Erythroblast (primary cell): ENCODE measurements around the gene KCNG1.
A peak's percentile ranks its signal among the peaks of the same experiment; 100 is the strongest.
"Not testable (repeated sequence)": the region's sequence is repeated elsewhere in the genome, so short reads cannot be mapped to it uniquely, and the experiment has no call there.

Experiments
- DNase-seq, 2 experiments: peaks; one replicate each; lab custom pipeline; 2025; lab: John Stamatoyannopoulos, UW
- GATA1 ChIP-seq: IDR thresholded peaks from 2 replicates; pipeline ENCODE4 v1.6.1; 2011; ENCODE audit warnings: low read depth, mild to moderate bottlenecking, control low read depth, low read length, moderate library complexity
- POLR2A ChIP-seq: IDR thresholded peaks from 2 replicates; pipeline ENCODE4 v1.6.1; 2011; ENCODE audit warnings: mild to moderate bottlenecking, low read length

Gene KCNG1

DNA sequence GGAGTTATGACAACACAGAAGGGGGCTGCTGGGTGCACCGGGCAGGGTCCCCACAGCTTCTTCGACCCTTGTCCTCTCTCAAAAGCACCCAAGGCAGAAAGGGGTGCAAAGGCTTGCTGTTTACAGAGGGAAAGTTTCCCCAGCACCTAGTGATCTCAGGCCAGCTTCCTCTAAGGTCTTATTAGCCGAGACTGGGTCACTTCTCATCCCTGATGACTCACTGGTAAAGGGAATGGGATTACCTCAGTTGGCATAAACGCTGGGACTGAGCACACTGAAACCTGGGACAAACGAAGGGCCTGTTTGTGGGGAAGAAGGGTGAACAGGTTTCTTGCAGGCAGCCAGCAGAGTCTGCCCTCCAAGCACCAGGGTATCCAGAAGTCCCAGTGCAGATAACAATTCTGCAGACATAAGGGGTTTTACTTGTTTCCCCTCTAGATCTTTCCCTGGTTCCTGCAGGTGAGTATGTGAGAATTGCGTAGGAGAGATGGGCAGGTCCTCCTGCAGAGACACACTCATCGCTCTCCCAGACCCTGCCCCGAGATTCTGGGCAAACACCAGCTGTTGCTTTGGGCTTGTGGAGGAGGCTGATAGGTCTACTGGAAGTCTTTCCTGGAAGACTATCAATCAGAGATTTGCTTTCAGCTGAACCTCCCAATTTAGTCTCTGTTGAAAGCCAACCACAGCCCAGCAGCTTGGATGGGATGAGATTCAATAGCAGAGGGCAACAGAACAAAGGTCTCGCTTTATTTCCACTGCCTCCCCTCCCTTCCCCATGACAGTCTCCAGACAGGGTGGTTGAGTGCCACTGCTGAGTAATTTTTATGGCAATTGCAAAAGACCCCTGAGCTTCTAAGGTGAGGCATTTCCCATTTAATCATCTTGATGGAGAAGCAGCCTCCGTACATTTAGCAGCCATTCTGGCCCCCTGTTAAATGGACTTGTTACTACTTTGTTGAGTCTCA is 25.7 kb downstream of the KCNG1 start:
- TF ChIP-seq GATA1 (no peak), POLR2A (no peak)
- no peak for DNase-seq

DNA sequence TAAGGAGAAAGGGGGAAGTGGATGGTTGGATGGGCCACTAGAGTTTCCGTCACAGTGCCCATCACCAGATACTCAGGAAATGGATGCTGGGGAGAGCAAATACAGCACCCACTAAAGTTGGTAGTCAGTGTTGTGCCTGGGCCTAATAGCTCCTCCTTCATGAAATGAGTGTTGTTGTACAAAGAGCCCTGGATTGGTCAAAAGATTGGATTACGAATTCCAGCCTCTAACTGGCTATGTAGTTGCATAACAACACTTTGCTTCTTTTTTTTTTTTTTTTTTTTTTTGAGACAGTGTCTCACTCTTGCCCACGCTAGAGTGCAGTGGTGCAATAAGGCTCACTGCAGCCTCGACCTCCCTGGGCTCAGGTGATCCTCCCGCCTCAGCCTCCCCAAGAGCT is 27.4 kb downstream of the KCNG1 start:
- no peak for TF ChIP-seq GATA1
- TF ChIP-seq POLR2A, result no peak
- DNase-seq, result no peak

DNA sequence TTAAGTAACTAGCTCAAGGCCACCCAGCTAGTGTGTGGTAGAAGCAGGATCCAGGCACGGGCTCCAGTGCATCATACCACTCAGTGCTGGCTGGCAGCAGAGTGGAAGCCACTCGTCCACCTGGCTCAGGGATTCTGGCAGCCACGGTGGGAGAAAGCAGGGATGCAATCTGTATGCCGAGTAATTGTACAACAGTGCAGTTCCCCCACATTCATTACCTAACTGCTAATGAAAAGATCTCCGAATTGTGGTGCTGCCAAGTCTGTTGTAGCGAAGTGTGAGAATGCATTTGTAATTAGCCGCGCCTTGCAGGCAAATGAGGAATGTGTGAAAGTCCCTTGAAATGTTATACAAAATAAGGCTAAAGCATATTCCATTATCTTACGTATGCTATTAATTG is 29.0 kb downstream of the KCNG1 start:
- TF ChIP-seq POLR2A (no peak), GATA1 (no peak)
- no peak for DNase-seq

DNA sequence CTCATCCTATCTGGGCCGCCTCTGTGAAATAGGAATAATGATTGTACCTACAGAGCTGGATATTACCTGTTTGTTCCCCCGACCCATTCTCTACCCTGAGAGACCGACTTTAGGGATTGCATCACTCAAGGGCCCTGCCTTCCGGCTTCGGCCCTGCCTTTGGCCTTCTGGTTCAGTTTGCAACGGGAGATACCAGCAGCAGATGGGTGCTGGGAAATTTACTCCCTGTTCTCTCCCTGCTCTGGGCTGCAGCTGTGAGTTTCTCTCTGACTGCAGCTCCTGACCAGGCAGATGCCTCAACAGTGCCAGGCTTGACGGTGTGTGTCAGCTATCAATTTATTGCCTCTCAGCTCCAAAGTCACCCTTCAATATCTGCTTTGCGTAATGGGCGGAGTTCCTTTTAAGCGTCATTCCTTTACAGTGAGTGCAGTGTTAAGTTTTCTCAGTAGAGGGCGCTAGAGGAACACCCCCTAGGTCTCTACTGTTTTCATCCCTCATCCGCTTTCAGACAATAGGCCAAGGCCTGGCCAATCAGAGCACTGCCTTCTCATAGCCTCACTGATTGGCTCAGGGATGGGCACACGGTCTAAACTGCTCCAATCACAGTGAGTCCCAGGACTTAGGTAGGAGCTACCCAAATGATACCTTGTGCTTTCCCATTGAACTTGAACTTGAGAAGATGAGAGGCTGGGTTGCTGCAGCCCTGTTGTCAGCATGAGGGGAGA is 30.0 kb downstream of the KCNG1 start:
- peak; percentile 80 to 83 for DNase-seq
- TF ChIP-seq POLR2A (no peak), GATA1 (no peak)

DNA sequence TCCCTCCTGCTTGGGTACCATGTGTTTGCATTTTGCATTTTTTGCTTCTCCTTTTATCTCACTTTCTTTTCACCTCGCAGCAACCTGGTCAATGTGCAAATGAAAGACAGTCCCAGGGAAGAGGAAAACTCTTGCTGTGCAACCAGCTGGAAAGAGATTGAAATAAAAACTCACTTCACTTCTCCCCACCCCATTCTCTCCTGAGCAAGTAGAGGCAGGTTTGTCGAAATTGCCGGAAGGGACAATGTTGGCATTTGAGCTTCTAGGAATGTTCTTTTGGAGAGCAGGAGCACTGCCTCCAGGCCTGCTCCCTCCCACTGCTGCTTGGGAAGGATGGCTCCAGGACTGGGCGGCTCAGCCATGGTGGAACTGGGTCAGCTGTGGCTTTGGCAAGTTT is 30.6 kb downstream of the KCNG1 start:
- TF ChIP-seq POLR2A (no peak), GATA1 (no peak)
- no peak for DNase-seq

DNA sequence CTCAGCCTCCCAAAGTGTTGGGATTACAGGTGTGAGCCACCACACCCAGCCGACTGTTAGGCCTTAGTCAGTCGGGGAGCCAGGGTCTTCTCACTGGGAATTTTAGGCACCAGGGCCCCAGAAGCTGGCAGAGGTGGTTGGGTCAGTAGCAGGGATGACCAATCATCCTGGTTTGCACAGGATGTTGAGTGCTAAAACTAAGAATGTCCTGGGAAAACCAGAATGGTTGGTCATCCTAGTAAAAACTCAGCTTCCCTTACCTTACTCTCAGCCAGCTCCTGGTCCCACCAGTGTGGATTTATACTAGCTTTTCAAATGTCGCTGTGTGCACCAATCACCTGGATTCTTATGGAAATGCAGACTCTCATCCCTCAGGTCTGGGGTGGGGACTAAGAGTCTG is 31.8 kb downstream of the KCNG1 start:
- DNase-seq, result no peak

DNA sequence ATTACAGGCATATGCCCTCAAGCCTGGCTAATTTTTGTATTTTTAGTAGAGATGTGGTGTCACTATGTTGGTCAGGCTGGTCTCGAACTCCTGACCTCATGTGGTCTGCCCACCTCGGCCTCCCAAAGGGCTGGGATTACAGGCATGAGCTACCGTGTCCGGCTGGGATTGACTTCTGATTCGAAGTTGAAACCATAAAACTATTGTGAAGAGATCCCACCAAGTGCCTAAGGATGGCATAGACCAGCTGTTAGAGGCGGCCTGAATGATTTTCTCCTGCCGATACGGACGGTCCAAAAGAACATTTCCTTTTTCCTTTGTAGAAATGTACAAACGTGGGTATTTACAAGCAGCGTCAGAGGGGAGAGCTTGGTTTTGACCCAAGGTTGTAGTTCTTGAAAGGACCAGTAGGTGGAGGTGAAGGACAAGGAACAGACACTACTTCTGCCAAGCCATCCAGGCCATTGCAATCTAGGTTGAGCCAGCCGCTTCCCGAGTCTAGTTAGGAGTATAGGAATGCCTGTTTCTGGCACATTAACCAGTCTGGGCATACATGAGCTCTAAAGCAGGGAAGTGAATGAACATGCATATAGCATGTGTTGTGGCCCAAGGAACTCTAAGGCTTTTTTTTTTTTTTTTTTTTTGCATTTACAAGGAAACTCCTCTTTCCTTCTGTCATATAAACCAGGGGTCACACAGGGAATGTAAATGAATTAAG is 35.3 kb downstream of the KCNG1 start:
- TF ChIP-seq POLR2A, result no peak
- TF ChIP-seq GATA1, result no peak
- peak; percentile 71 to 86 for DNase-seq

More for the DNA sequence above, 31.8 kb downstream of the KCNG1 start:
- TF ChIP-seq POLR2A (no peak), GATA1 (no peak)

DNA sequence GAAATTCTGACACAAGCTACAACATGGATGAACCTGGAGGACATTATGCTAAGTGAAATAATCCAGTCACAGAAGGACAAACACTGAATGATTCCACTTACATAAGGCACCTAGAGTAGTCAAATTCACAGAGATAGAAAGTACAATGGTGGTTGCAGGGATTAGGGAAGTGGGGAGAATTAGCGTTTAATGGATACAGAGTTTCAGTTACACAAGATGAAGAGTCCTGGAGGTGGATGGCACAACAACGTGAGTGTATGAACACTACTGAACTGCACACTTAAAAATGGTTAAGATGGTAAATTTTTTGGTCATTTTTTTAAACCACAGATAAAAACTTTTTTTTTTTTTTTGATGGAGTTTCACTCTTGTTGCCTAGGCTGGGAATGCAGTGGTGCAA is 39.6 kb downstream of the KCNG1 start:
- no peak for DNase-seq
- TF ChIP-seq GATA1 (no peak), POLR2A (no peak)

DNA sequence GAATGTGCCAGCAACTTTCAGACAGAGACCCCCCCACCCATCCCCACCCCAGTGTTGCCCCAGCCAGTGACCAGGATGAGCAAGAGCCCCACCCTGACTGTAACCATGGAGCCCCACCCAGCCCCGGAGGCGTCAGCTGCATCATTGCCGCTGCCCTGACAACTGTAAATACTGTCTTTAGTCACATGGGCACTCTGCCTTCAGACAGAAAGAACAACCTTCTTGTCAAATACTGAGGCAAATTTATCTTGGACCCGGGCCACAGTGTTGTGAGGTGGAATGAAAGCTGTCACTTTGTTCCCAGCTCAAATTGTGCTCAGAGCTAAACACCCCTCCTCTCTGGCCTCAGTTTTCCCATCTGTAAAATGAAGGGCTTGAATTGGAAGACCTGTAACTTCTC is 40.5 kb downstream of the KCNG1 start:
- TF ChIP-seq POLR2A (no peak), GATA1 (no peak)
- DNase-seq, result peak; percentile 53 to 64

DNA sequence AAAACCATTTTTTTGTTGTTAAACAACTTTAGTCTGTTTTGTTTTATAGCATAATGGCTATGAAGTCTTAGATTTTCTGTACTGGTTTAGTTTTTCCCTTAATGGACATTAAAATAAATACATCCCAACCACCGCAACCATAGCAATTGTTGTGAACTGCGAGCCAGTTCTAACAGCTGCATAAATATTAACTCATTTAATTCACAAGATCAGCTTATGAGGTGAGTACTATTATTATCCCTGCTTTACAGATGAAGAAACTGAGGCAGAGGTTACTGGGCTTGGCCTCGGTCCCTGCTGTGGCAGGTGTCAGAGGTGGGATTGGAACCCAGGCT is 41.2 kb downstream of the KCNG1 start:
- DNase-seq, result no peak
- TF ChIP-seq POLR2A, result no peak
- TF ChIP-seq GATA1, result no peak

DNA sequence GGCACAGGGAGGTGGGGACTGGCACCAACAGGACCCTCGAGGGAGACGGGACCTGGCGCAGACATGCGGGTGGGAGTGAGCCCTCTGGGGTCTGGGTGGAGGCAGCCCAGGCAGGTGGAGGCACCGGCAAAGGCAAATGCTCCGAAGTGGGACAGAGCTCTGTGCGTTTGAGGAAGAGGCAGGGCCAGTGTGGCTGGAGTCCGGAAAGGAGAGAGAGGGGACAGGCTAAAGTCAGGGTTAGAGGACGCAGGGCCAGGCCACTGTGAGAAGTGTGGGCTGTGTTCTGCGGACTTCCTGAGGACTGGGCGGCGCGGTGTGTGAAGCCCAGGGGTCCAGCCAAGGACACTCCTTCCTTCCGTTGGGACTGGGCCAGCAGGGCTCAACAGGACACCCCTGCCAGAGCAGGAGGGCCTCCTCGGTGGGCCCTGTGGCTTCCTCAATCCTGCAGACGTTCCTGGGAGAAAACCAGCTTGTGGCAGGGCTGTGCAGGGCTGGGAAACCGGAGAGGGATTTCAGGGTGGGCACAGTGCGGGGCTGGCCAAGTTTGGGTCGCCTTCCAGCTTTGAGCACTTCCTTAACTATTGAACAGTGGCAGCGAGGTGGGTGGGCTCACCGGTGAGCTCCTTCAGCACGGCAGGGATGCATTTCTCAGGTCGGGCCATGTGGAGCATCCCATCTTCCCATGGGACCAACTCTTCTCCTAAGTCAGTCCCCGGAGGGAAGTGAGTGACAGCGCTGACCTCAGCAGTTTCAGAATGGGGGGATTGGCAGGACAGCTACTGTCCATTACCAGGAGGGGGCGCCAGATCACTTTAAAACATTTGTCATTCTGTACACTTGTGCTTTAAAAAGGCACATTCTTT is 41.8 kb downstream of the KCNG1 start:
- peak; percentile 69 to 84 for DNase-seq
- TF ChIP-seq POLR2A, result no peak
- no peak for TF ChIP-seq GATA1

DNA sequence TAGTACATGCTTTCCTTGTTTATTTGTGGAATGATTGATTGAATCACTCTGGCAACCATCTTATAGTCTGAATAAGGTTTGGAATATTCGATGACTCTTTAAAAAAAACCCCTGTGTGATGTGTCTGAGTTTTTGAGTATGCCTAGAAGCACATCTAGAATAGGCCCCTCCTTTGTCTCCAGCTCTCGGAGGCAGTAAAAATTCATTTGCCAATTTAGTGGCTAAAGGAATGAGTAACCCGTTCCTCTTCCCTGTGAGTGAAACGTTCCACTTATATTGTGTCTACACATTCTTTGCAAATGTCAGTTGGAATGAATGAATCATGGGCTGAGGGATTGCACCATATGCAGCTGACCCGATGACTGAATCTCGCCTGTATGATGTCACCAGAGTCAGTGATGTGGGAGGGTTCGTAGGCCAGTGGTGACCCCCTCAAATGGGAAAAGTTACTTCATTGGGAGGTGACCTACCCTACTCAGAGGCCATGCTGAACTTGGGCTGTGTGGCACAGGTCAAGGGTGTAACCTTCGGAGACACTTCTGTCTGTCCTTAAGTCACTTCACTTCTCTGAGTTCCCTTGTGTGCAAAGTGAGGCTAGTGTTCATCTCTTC is 42.7 kb downstream of the KCNG1 start:
- TF ChIP-seq POLR2A (no peak), GATA1 (no peak)
- peak in 1 of 2 experiments; percentile 17 for DNase-seq

DNA sequence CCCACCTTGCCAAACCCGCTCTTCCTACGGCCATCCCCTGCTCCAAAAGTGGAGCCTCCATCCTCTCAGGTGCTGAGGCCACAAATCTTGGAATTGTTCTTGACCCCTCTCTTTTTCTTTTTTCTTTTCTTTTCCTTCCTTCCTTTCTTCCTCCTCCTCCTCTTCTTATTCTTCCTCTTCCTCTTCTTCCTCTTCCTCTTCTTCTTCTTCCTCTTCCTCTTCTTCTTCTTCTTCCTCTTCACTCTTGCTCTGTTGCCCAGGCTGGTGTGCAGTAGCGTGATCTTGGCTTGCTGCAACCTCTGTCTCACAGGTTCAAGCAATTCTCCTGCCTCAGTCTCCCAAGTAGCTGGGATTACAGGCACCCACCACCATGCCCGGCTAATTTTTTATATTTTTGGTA is 44.4 kb downstream of the KCNG1 start:
- not testable (repeated sequence) for DNase-seq
